Neural progenitor cell (in vitro differentiated cells): ENCODE data around the gene SMURF1.

Experiments used
- CTCF ChIP-seq: fragments of 200-600 bp; sonication (generic); IDR thresholded peaks from 2 replicates; pipeline ENCODE4 v1.5.1; 2017; ENCODE audit warnings: antibody characterized with exemption, mild to moderate bottlenecking
- EZH2phosphoT487 ChIP-seq: fragments of 200-600 bp; sonication (generic); IDR thresholded peaks from 2 replicates; pipeline ENCODE4 v1.6.1; 2017; ENCODE audit warnings: antibody characterized with exemption

GRCh38 chr7:99011706-99012404 lies 132.1 kb downstream of the SMURF1 start:
- no peak for TF ChIP-seq CTCF
- no peak for TF ChIP-seq EZH2phosphoT487
